GM19351 (cell line): ENCODE data around the gene GNG4.
"Not testable (repeated sequence)": the region's sequence is repeated elsewhere in the genome, so short reads cannot be mapped to it uniquely, and the experiment has no call there.

Experiments used
- ATAC-seq: cut with Tn5 transposase; IDR thresholded peaks from one replicate; pipeline ENCODE4 v1.9.1; 2021; ENCODE audit warnings: mild to moderate bottlenecking, moderate library complexity; ENCODE audit not compliant: unreplicated experiment

GNG4 gene

DNA sequence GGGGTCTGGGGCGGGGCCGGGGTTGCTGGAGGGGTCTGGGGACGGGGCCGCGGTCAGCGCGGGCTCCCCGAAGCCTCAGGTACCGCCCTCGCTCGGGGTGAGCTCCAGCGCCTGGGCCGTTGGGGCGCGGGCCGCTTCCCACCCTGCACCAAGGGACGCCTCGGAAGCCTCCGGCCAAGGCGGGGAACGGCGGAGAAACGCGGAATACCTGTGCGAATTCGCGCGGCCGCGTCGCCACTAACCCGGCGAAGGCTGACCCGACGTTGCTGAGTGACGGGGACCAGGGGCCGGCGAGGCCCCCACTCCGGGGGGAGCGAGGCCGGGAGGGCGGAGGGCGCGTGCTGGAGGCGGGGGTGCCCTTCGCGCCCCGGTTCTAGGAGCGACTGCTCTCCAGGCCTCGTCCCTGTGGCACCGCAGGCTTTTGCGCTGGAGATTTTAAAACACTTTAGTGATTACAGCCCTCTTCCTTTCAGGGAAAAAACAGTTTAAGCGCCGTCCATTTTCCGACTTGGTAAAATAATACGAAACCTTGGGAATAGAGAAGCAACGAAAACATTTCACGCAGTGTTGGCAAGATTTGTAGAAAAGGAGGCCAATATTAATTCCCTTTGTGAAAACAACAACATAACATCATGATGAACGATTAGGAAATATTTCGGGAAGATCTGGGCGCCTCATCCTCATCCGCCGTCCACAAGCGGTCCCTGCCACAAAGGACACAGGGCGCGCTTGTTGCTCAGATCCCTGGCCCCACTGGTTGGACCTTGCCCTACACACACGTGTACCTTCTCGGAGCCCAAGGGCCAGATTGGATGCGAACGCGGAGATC, 971 bp upstream of the GNG4 start:
- ATAC-seq = no peak

DNA sequence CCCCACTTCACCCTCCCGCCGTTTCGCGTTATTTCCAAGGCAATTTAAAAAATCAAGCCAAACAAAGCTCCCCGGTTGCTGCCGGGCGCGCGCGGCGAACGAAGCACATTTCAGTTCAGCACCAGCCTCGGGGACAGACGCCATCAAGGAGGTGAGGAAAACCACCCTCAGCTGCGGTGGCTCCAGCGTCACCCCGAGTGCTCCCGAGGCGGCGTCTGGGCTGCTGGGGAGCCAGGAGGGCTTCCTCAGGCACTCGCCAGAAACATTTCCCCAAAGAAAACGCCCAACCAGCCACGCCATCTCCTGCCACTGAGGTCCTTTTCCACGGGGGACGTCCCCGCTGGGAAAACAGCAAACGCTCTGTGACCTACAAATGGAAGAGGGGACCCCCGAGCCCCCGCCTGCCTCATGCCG, 623 bp downstream of the GNG4 start:
- no peak for ATAC-seq

DNA sequence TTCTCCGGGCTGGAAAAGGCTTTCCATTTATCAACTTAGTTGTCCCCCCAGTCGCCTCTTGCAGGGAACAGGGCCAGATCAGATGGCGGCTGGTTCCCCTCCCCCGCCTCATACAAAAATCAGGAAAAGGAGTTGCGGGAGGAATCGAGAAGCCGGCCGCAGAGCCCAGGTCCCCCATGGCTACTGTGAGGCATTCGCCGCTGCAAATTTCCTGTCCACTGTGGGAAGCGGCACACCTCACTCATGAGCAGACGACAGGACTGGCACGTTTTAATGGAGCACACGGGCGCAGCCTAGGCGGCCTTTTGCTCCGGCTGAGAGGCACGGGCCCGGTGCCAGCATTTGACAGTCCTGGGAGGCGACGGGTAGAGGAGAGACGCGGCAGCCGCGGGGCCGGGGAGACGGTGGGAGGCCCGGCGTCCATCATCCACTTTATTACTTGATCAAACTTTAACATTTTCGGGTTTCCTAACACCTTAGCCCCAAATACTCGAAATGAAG, 1.1 kb downstream of the GNG4 start:
- ATAC-seq = no peak

DNA sequence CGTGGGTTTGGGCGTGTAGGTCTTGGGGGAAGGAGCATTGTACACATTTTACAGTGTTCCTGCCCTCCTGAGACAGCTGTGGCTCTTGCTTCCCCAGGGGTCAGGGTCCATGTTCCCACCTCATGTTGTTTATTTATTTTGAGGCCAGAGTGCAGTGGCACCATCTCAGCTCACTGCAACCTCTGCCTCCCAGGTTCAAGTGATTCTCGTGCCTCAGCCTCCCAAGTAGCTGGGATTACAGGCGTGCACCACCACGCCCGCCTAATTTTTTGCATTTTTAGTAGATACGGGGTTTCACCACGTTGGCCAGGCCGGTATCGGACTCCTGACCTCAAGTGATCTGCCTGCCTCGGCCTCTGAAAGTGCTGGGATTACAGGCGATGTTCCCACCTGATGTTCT, 2.0 kb downstream of the GNG4 start:
- not testable (repeated sequence) for ATAC-seq

DNA sequence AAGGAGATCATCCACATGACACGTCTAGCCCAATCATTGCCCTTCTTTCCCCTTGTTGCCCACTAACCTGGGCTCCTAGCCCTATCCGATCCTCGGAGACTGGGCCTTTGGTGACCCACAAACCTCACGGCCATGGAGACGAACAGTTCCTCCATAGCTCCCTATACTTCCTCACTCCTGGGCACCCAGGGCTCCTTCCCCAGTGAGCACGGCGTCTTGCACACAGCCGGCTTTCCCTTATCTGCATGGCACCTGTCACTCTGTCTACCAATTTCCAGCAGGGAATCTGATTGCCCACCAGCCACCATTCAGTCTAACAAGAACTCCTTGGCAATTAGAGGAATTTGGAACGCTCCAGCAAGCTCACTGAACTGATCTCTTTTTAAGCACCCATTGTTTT, 3.1 kb downstream of the GNG4 start:
- ATAC-seq = no peak

- ATAC-seq = no peak
These were observed 4.8 kb downstream of the GNG4 start for GRCh38 chr1:235644693-235645305.

- no peak for ATAC-seq
These were observed 5.5 kb downstream of the GNG4 start for GRCh38 chr1:235643837-235644692.

DNA sequence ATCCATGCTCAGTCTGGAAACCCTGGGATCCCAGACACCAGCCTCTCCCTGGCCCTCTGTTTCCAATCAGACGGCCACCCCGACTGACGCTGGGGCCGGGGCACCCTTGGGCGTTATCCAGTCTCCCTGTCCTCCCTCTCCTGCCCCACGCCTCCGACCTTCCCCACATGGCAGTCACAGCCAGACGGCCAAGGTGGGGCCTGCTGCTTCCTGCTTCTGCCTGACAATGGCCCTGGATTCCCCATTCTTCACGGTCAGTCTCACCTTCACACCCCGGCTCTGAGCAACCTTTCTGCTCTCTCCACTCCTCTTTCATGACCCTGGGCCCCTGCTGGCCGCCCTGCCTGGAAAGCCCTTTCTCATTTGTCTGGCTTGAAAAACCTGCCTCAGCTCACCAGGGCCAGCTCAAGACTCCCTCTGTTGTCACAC, 6.6 kb downstream of the GNG4 start:
- no peak for ATAC-seq

DNA sequence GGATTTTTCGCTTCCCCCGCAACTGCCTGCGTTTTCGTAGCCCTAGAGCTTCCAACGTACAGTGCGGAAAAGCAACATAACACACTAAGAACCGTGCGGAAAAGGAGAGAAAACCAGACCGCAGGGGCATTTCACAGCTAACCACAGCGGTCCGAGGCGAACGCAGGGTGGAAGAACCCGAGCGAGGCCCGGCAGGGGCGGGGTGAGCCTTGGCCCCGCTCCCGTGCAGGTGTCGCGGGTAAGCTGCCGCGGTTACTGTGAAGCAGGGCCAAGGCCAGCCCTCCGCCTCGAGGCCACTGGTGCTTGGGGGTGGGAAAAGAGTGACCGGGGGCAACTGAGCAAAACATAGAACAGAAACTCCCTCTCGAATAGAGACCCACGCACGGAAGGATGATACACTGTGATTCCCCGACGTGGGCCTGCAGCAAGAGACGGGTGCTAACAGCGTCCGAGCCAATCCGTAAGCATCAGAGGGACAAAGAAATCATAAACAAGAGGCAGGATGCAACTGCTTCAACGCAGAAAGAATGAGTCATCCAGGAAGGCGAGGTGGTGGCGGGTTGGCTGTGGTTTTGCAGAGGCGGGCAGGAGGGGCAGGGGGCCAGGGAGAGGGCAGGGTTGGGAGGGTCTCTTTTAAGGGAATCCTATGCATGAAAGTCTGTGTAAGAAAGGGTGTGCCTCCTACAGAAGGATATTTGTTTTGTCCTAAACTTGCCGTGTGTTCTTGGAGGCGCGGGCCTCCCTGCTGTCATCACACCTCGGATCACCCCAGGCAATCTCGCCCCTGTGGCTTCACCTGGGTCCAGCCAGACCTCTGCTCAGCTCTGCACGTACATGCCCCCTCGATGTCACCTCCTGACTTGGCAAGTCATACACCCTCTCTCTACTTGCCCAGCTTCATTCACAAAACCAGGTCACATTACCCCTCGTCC, 7.3 kb downstream of the GNG4 start:
- ATAC-seq = peak; percentile 84

- no peak for ATAC-seq
These were observed 9.0 kb downstream of the GNG4 start for GRCh38 chr1:235640580-235640979.

- ATAC-seq = no peak
These were observed 10.1 kb downstream of the GNG4 start for GRCh38 chr1:235639226-235640205.

DNA sequence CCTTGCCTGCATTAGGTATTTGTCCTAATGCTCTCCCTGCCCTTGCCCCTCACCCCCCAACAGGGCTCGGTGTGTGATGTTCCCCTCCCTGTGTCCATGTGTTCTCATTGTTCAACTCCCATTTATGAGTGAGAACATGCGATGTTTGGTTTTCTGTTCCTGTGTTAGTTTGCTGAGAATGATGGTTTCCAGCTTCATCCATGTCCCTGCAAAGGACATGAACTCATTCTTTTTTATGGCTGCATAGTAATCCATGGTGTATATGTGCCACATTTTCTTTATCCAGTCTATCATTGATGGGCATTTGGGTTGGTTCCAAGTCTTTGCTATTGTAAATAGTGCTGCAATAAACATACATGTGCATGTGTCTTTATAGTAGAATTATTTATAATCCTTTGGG, 11.0 kb downstream of the GNG4 start:
- not testable (repeated sequence) for ATAC-seq

DNA sequence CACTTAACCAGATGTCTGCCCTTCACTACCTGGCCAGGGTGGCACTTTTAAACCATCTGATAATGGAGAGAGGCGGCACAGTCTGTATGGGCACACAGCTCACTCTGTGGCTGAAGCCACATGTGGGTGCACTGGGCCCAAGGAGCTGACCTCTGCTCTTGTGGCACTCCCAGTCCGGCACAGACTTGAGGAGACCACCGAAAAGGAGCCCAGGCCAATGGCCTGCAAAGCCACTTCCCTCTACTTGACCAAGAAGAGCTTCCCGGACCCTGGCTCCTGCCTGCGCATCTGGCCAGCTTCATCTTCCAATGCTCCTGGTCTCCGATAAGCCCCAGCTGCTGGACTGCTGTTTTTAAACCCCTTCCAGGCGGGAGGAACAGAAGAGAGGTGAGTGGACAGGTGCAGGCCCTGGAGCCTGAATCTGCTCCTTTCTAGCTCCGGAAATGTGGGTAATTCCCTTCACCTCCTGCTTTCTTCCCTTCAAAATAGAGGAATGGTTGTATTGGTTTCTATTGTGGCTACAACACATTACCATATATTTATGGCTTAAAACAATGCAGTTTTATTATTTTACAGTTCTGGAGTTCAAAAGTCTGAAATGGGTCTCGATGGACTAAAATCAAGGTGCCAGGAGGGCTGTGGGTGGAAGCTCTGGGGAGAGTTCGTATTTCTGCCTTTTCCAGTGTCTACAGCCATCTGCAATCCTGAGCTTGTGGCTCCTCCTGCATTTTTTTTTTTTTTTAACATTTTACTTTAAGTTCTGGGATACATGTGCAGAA, 11.6 kb downstream of the GNG4 start:
- no peak for ATAC-seq

GRCh38 chr1:235635938-235636662, 13.5 kb downstream of the GNG4 start:
- ATAC-seq = no peak

DNA sequence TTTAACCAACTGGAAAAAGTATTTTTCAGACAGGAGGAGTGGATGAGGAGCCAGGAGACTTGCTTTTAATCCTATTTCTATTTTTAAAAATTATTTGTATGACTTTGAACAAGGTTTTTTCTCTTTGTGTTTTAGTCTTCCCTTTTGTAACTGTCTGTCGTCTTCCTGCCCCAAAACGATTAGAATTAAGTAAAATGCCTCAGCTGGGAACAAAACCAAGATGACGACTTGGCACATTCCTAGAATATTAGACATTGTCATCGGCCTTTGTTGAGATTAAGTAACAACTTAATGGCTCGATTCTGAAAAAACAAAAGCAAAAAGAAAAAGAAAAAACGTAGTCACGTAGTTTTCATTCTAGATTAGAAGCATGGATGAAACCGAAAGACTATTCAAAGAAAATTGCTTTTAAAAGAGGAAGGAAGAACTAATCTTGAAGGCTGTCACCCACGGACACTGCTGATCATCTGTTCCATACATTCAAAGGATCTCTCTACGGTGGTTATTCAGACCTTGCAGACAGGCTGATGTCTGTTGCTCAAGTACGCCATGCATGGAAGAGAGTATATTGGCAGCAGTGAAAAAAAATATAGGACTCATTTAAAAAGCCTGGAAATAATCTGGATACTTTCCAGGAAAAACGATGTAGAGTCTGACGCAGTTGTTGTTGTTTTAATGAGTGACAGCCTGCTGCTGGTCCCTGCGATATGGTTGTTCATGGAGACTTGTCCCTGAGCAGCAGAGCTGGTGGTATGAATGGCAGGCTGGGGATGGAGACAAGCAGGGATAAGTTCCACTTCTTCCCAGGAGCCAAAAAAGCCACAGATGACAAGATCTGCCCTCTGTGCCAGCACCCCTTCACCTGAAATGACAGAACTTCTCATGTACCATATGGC, 16.8 kb downstream of the GNG4 start:
- peak; percentile 94 for ATAC-seq

- no peak for ATAC-seq
These were observed 17.8 kb downstream of the GNG4 start for GRCh38 chr1:235631816-235632215.
